ENCODE measurements around the gene TBC1D14.

DNA sequence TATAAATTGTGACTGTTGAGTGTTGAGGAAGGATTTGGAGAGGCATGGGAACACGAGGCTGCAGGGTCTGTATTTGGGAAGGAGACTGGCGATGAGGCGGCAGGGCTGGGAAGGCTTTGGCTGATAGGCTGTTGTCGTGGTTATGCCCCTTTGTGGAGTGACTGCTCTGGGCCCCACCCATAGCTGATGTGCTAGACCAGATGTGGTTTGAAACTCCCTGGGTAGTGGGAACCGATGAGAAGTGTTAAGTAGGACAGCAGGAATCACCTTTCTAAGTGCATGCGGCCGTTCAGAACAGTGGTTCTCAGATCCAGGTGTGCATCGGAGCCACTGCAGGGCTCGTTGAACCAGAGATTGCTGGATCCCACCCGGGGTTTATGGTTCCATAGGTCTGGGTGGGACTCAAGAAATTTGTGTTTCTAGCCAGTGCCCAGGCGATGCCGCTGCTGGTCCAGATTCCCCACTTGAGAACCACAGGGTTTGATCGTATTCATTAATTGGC lies 42.3 kb downstream of the TBC1D14 start:
- TF ChIP-seq, protein P1, sequence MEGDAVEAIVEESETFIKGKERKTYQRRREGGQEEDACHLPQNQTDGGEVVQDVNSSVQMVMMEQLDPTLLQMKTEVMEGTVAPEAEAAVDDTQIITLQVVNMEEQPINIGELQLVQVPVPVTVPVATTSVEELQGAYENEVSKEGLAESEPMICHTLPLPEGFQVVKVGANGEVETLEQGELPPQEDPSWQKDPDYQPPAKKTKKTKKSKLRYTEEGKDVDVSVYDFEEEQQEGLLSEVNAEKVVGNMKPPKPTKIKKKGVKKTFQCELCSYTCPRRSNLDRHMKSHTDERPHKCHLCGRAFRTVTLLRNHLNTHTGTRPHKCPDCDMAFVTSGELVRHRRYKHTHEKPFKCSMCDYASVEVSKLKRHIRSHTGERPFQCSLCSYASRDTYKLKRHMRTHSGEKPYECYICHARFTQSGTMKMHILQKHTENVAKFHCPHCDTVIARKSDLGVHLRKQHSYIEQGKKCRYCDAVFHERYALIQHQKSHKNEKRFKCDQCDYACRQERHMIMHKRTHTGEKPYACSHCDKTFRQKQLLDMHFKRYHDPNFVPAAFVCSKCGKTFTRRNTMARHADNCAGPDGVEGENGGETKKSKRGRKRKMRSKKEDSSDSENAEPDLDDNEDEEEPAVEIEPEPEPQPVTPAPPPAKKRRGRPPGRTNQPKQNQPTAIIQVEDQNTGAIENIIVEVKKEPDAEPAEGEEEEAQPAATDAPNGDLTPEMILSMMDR (IDR thresholded peaks at IDR 0.05; ENCODE audit: insufficient read depth, low read length, poor library complexity, severe bottlenecking), result no peak
- no peak for TF ChIP-seq EZH2phosphoT487 (conservative IDR thresholded peaks at IDR 0.05; ENCODE audit: low read length)

All from SU-DHL-6 (cell line).